Measurements from ENCODE around the gene BTNL8.

Gene BTNL8

GRCh38 chr5:180932660-180933059, 33.7 kb downstream of the BTNL8 start:
- H3K27ac ChIP-seq, result no peak overlapping the region
- H3K27me3 ChIP-seq (ENCODE audit: insufficient read depth, low read depth), result no peaks in the 10 kb centered on the region
- no peak overlapping the region for H3K9ac ChIP-seq
- H3K4me2 ChIP-seq, result no peak overlapping the region
- H3K36me3 ChIP-seq (ENCODE audit: insufficient read depth), result no peaks in the 10 kb centered on the region
- no peak overlapping the region for H3K4me3 ChIP-seq (IDR thresholded peaks at IDR 0.05; ENCODE audit: insufficient read depth, low read depth, low read length)
- H2AFZ ChIP-seq (ENCODE audit: low read depth), result no peak overlapping the region
- H3K79me2 ChIP-seq (ENCODE audit: insufficient read depth, low read depth), result no peaks in the 10 kb centered on the region
- H4K20me1 ChIP-seq (ENCODE audit: insufficient read depth), result no peaks in the 10 kb centered on the region
- H3K4me1 ChIP-seq (ENCODE audit: low read depth, poor library complexity, severe bottlenecking), result no peaks in the 10 kb centered on the region
- TF ChIP-seq, protein P1, sequence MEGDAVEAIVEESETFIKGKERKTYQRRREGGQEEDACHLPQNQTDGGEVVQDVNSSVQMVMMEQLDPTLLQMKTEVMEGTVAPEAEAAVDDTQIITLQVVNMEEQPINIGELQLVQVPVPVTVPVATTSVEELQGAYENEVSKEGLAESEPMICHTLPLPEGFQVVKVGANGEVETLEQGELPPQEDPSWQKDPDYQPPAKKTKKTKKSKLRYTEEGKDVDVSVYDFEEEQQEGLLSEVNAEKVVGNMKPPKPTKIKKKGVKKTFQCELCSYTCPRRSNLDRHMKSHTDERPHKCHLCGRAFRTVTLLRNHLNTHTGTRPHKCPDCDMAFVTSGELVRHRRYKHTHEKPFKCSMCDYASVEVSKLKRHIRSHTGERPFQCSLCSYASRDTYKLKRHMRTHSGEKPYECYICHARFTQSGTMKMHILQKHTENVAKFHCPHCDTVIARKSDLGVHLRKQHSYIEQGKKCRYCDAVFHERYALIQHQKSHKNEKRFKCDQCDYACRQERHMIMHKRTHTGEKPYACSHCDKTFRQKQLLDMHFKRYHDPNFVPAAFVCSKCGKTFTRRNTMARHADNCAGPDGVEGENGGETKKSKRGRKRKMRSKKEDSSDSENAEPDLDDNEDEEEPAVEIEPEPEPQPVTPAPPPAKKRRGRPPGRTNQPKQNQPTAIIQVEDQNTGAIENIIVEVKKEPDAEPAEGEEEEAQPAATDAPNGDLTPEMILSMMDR (conservative IDR thresholded peaks at IDR 0.05; ENCODE audit: low read depth, low read length), result no peak

- H4K20me1 ChIP-seq (ENCODE audit: insufficient read depth), result no peaks in the 10 kb centered on the region
- H3K79me2 ChIP-seq (ENCODE audit: insufficient read depth, low read depth), result no peaks in the 10 kb centered on the region
- no peak overlapping the region for H2AFZ ChIP-seq (ENCODE audit: low read depth)
- H3K9ac ChIP-seq, result no peak overlapping the region
- TF ChIP-seq, protein P1 (conservative IDR thresholded peaks at IDR 0.05; ENCODE audit: low read depth, low read length), result no peak
- no peaks in the 10 kb centered on the region for H3K36me3 ChIP-seq (ENCODE audit: insufficient read depth)
- H3K27ac ChIP-seq, result no peak overlapping the region
- H3K4me3 ChIP-seq (IDR thresholded peaks at IDR 0.05; ENCODE audit: insufficient read depth, low read depth, low read length), result no peak overlapping the region
- H3K4me2 ChIP-seq, result no peak overlapping the region
- H3K4me1 ChIP-seq (ENCODE audit: low read depth, poor library complexity, severe bottlenecking), result no peaks in the 10 kb centered on the region
- no peaks in the 10 kb centered on the region for H3K27me3 ChIP-seq (ENCODE audit: insufficient read depth, low read depth)
Measured at GRCh38 chr5:180935203-180935602, 36.2 kb downstream of the BTNL8 start.

GRCh38 chr5:180938294-180938693, 39.3 kb downstream of the BTNL8 start:
- H3K4me3 ChIP-seq (IDR thresholded peaks at IDR 0.05; ENCODE audit: insufficient read depth, low read depth, low read length), result no peak overlapping the region
- no peaks in the 10 kb centered on the region for H4K20me1 ChIP-seq (ENCODE audit: insufficient read depth)
- H3K79me2 ChIP-seq (ENCODE audit: insufficient read depth, low read depth), result no peaks in the 10 kb centered on the region
- no peak overlapping the region for H2AFZ ChIP-seq (ENCODE audit: low read depth)
- H3K9ac ChIP-seq, result no peak overlapping the region
- TF ChIP-seq, protein P1 (conservative IDR thresholded peaks at IDR 0.05; ENCODE audit: low read depth, low read length), result no peak
- no peaks in the 10 kb centered on the region for H3K27me3 ChIP-seq (ENCODE audit: insufficient read depth, low read depth)
- H3K4me2 ChIP-seq, result no peak overlapping the region
- no peaks in the 10 kb centered on the region for H3K4me1 ChIP-seq (ENCODE audit: low read depth, poor library complexity, severe bottlenecking)
- no peak overlapping the region for H3K27ac ChIP-seq
- H3K36me3 ChIP-seq (ENCODE audit: insufficient read depth), result no peaks in the 10 kb centered on the region

DNA sequence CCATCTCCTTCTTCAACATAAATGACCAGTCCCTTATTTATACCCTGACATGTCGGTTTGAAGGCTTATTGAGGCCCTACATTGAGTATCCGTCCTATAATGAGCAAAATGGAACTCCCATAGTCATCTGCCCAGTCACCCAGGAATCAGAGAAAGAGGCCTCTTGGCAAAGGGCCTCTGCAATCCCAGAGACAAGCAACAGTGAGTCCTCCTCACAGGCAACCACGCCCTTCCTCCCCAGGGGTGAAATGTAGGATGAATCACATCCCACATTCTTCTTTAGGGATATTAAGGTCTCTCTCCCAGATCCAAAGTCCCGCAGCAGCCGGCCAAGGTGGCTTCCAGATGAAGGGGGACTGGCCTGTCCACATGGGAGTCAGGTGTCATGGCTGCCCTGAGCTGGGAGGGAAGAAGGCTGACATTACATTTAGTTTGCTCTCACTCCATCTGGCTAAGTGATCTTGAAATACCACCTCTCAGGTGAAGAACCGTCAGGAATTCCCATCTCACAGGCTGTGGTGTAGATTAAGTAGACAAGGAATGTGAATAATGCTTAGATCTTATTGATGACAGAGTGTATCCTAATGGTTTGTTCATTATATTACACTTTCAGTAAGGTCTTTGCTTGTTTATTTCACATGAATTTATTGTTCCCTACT, 51.5 kb downstream of the BTNL8 start:
- no peak overlapping the region for H3K4me3 ChIP-seq (IDR thresholded peaks at IDR 0.05; ENCODE audit: insufficient read depth, low read depth, low read length)
- H3K4me2 ChIP-seq, result no peak overlapping the region
- no peaks in the 10 kb centered on the region for H3K79me2 ChIP-seq (ENCODE audit: insufficient read depth, low read depth)
- no peaks in the 10 kb centered on the region for H3K4me1 ChIP-seq (ENCODE audit: low read depth, poor library complexity, severe bottlenecking)
- H4K20me1 ChIP-seq (ENCODE audit: insufficient read depth), result no peaks in the 10 kb centered on the region
- no peak overlapping the region for H2AFZ ChIP-seq (ENCODE audit: low read depth)
- H3K36me3 ChIP-seq (ENCODE audit: insufficient read depth), result no peaks in the 10 kb centered on the region
- TF ChIP-seq, protein P1 (conservative IDR thresholded peaks at IDR 0.05; ENCODE audit: low read depth, low read length), result no peak
- H3K27ac ChIP-seq, result no peak overlapping the region
- H3K27me3 ChIP-seq (ENCODE audit: insufficient read depth, low read depth), result no peaks in the 10 kb centered on the region
- H3K9ac ChIP-seq, result no peak overlapping the region

Data from KMS-11 (cell line).